ENCODE data around the gene RASIP1. TPM values are rescaled to one million over a fixed set of nuclear protein-coding genes. Genes with fewer than 3 reads are reported as not detected.

RASIP1 gene
- polyA plus RNA-seq, 1 experiment: 0.32 TPM

DNA sequence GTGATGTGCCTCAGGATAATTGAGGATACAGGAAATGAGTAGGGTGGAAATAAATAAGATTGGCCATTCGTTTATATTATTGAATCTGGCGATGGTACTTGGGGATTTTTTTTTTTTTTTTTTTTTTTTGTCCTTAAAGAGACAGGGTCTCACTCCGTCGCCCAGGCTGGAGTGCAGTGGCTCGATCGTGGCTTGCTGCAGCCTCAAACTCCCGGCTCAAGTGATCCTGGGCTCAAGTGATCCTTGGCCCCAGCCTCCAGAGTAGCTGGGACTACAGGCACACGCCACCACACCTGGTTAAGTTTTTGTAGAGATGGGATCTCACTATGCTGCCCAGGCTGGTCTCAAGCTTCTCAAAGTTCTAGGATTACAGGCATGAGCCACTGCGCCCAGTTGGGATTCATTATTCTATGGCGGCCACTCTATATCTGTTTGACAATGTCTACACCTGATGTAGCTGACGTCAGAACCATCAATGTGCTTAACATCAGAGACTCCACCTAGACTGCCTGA lies 18.2 kb downstream of the RASIP1 start:
- Histone ChIP-seq H3K27me3 (ENCODE audit: control insufficient read depth, insufficient read depth, low read length) (no peaks in the 10 kb centered on the region), H3K27ac (ENCODE audit: low read depth, low read length) (no peak overlapping the region), H3K9me3 (ENCODE audit: control insufficient read depth, insufficient read depth, low read length) (peaks cover 9% of the 10 kb centered on the region; the same call in 1 of the 2 replicates), H3K4me3 (ENCODE audit: low read depth, low read length) (no peak overlapping the region)
- ChIA-PET CTCF (no interaction called here), POLR2A (no interaction called here)
- DNase-seq (ENCODE audit: low read depth, low spot score): no peak
- TF ChIP-seq CTCF (IDR thresholded peaks at IDR 0.05; ENCODE audit: low read depth, low read length): no peak

DNA sequence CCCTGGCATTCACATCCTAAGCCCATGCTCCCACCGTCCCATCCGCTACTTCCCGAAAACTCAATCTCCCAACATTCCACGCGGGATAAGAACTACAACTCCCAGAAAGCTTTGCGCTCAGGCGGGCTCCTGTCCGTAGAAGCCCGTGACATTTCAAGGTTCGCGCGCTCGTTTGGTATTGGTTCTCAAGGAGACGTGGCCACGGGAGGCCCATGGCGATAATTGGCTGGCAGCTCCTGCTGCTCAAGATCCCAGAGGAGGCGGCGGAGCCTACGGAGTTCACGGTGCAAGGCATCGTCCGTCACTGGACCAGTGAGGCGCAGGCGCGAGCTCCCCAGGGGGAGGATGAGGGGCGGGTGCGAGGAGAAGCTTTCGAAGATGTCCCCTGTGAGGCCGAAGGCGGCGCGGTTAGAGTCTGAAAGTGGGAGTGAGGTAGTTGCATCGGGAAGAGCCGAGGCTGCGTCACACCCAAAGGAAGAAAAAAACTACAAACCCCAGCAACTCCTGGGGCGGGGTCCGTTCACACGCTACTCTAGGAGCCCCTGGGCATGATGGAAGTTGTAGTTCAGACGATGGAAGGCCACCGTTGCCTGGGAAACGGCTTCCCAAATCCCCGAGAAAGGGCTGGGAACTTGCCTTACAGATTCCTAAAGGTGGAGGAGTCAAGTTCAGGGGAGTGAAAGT lies 19.7 kb downstream of the RASIP1 start:
- ChIA-PET CTCF (interaction anchor here (0.6 kb wide), 2 partner anchors 198 to 997 kb away, joined by 3 to 5 read pairs; no protein-coding TSS in a partner anchor), POLR2A (interaction anchor here (0.6 to 0.9 kb wide), 5 partner anchors 26 to 314 kb away, joined by 3 to 9 read pairs (median 4); no protein-coding TSS in a partner anchor)
- Histone ChIP-seq H3K27ac (ENCODE audit: low read depth, low read length) (peak overlapping the region; percentile 87), H3K27me3 (ENCODE audit: control insufficient read depth, insufficient read depth, low read length) (no peaks in the 10 kb centered on the region), H3K9me3 (ENCODE audit: control insufficient read depth, insufficient read depth, low read length) (peaks cover 4% of the 10 kb centered on the region; the same call in 1 of the 2 replicates), H3K4me3 (ENCODE audit: low read depth, low read length) (peak overlapping the region; percentile 80)
- DNase-seq (ENCODE audit: low read depth, low spot score): peak; percentile 98
- TF ChIP-seq CTCF (IDR thresholded peaks at IDR 0.05; ENCODE audit: low read depth, low read length): 0 out of 2 replicates have a peak, but pooled peaks have one; percentile 10

- Histone ChIP-seq H3K27ac (ENCODE audit: low read depth, low read length) (no peak overlapping the region), H3K9me3 (ENCODE audit: control insufficient read depth, insufficient read depth, low read length) (peaks cover 4% of the 10 kb centered on the region; the same call in 1 of the 2 replicates), H3K4me3 (ENCODE audit: low read depth, low read length) (peak overlapping the region; percentile 44), H3K27me3 (ENCODE audit: control insufficient read depth, insufficient read depth, low read length) (no peaks in the 10 kb centered on the region)
- POLR2A ChIA-PET: interaction anchor here (0.6 to 0.9 kb wide), 5 partner anchors 26 to 314 kb away, joined by 3 to 9 read pairs (median 4); no protein-coding TSS in a partner anchor
- no peak for DNase-seq (ENCODE audit: low read depth, low spot score)
- no peak for TF ChIP-seq CTCF (IDR thresholded peaks at IDR 0.05; ENCODE audit: low read depth, low read length)
- CTCF ChIA-PET: interaction anchor here (0.6 kb wide), 2 partner anchors 198 to 997 kb away, joined by 3 to 5 read pairs; no protein-coding TSS in a partner anchor
Observed at GRCh38 chr19:48720251-48720612, 20.2 kb downstream of the RASIP1 start.

DNA sequence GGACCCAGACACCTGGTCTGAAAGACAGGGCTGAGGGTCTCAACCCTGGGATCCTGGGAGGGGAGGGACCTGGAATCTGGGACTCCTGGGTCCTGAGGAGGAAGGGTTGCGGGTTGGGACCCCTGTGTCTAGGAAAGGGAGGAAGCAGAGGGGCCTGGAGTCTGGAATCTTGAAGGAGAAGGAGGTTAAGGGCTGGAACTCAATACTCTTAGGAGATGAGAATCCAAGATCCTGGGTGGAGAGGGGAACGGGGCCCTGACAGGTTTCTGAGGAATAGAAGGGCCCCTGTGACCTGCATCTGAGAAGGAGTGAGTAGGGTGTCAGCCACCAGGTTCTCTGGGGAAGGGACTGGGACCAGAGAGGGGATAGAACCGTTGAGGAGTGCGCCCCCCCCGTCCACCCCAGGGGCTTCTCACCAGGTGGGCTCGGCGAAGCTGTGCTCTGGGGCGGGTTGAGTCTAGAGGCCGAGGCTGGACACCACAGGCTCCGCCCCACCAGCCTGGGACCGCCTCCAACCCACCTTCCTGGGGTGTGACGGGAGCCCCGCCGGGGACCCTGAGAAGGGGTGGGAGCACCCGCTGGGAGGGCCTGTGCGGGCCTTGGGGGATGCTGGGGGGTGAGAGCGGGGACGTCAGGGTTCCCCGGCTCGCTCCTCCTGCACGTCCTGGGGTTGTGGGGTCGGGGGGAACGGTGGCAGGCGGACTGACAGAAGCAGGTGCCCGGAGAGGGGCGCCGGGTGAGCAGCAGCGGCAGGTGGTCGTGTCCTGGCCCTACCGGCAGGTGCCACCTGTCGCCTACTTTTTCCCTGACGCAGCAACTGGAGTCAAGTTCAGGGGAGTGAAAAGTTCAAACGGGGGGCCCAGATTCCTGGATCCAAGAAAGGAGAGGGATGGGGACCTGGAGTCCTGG lies 20.9 kb downstream of the RASIP1 start, which contains the start of gene MAMSTR:
TSS of gene MAMSTR (minus strand) at position 463 of the 909 bp plus-strand sequence. CDS start 694 bp downstream, outside the sequence.
- H3K4me3 ChIP-seq (ENCODE audit: low read depth, low read length): peak within 1 kb of the TSS; percentile 44
- peaks cover under 1% of the 10 kb centered on the region; the same call in 1 of the 2 replicates for H3K9me3 ChIP-seq (ENCODE audit: control insufficient read depth, insufficient read depth, low read length)
- no peak for DNase-seq (ENCODE audit: low read depth, low spot score)
- H3K27ac ChIP-seq (ENCODE audit: low read depth, low read length): no peak within 1 kb of the TSS
- POLR2A ChIA-PET: no interaction called here
- CTCF ChIA-PET: no interaction called here
- no peak for TF ChIP-seq CTCF (IDR thresholded peaks at IDR 0.05; ENCODE audit: low read depth, low read length)
- no peaks in the 10 kb centered on the region for H3K27me3 ChIP-seq (ENCODE audit: control insufficient read depth, insufficient read depth, low read length)

All from AG04450 (cell line).